Measurements from ENCODE around the gene GNG12.

The GNG12 gene

GRCh38 chr1:67855961-67856360 lies 22.7 kb upstream of the GNG12 start:
- H3K27ac Mint-ChIP-seq = no peak overlapping the region
- peaks cover 6% of the 10 kb centered on the region for H3K4me1 Mint-ChIP-seq
- no peak for TF ChIP-seq CTCF (IDR thresholded peaks at IDR 0.05)
- no peak for DNase-seq
- no peaks in the 10 kb centered on the region for H3K9me3 Mint-ChIP-seq
- no peak overlapping the region for H3K4me3 Mint-ChIP-seq
- peaks cover 8% of the 10 kb centered on the region for H3K27me3 Mint-ChIP-seq (ENCODE audit: low read depth, poor library complexity)
- no peaks in the 10 kb centered on the region for H3K36me3 Mint-ChIP-seq (ENCODE audit: low read depth)

- H3K4me1 Mint-ChIP-seq = peaks cover 1% of the 10 kb centered on the region
- H3K27ac Mint-ChIP-seq = peak overlapping the region; percentile 3
- H3K9me3 Mint-ChIP-seq = no peaks in the 10 kb centered on the region
- H3K36me3 Mint-ChIP-seq (ENCODE audit: low read depth) = no peaks in the 10 kb centered on the region
- peaks cover 8% of the 10 kb centered on the region for H3K27me3 Mint-ChIP-seq (ENCODE audit: low read depth, poor library complexity)
- TF ChIP-seq CTCF (IDR thresholded peaks at IDR 0.05) = no peak
- DNase-seq = no peak
- no peak overlapping the region for H3K4me3 Mint-ChIP-seq
These were observed 22.2 kb upstream of the GNG12 start for GRCh38 chr1:67855444-67855843.

- peak; percentile 74 for DNase-seq
- Mint-ChIP-seq H3K27ac (no peak overlapping the region), H3K36me3 (ENCODE audit: low read depth) (no peaks in the 10 kb centered on the region), H3K9me3 (no peaks in the 10 kb centered on the region), H3K27me3 (ENCODE audit: low read depth, poor library complexity) (peaks cover 8% of the 10 kb centered on the region), H3K4me1 (no peaks in the 10 kb centered on the region), H3K4me3 (no peak overlapping the region)
- peak; percentile 81 for TF ChIP-seq CTCF (IDR thresholded peaks at IDR 0.05)
These were observed 20.4 kb upstream of the GNG12 start for GRCh38 chr1:67853704-67854103.

- Mint-ChIP-seq H3K9me3 (no peaks in the 10 kb centered on the region), H3K27me3 (ENCODE audit: low read depth, poor library complexity) (peaks cover 8% of the 10 kb centered on the region), H3K36me3 (ENCODE audit: low read depth) (no peaks in the 10 kb centered on the region), H3K27ac (no peak overlapping the region), H3K4me3 (no peak overlapping the region), H3K4me1 (no peaks in the 10 kb centered on the region)
- no peak for TF ChIP-seq CTCF (IDR thresholded peaks at IDR 0.05)
- no peak for DNase-seq
These were observed 18.5 kb upstream of the GNG12 start for GRCh38 chr1:67851800-67852199.

DNA sequence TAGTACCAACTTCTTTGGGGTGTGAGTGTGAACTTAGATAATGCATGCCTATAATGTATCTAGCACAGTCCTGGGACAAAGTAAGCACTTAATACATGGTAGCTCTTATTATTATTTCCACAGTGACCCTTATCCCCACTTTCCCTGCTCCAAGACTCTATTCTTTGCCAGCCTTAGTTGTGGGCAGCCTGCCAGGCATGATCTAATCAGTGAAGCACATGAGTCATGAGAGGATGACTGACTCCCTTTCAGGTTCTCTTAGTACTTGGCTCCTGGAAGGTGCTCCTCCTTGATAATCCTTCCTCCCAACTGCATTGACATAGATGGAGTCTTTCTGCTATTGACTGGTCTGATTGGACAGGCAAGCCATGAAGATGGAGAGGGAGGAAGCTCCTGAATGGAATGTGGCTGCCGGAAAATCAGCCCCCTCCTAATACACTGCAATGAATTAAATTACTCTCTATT lies 17.4 kb upstream of the GNG12 start:
- Mint-ChIP-seq H3K4me1 (no peaks in the 10 kb centered on the region), H3K36me3 (ENCODE audit: low read depth) (no peaks in the 10 kb centered on the region), H3K9me3 (no peaks in the 10 kb centered on the region), H3K27me3 (ENCODE audit: low read depth, poor library complexity) (peaks cover 6% of the 10 kb centered on the region), H3K27ac (no peak overlapping the region), H3K4me3 (no peak overlapping the region)
- DNase-seq = no peak
- TF ChIP-seq CTCF (IDR thresholded peaks at IDR 0.05) = no peak

DNA sequence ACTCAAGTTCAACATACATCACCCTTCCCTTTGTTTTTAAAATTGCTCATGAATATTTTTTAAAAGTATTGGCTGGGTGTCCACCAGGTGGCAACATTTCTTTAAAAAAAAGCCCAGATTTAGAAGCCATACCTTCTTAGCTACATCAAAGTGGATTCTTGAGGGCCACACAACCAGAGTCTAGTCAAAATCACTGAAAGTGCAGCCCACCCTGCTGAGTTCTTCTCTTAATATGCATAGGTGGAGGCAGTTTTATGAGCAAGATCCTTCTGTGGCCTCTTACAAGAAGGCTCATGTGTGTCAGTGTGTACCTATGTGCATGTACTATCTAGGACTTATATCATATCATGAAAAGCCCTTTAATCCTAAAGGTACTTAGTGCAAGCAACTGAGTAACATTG lies 16.9 kb upstream of the GNG12 start:
- DNase-seq = no peak
- no peak overlapping the region for H3K27ac Mint-ChIP-seq

More for the DNA sequence above, 16.9 kb upstream of the GNG12 start:
- TF ChIP-seq CTCF (IDR thresholded peaks at IDR 0.05) = peak; percentile 48
- Mint-ChIP-seq H3K9me3 (no peaks in the 10 kb centered on the region), H3K4me1 (no peaks in the 10 kb centered on the region), H3K4me3 (no peak overlapping the region), H3K27me3 (ENCODE audit: low read depth, poor library complexity) (peaks cover 6% of the 10 kb centered on the region), H3K36me3 (ENCODE audit: low read depth) (no peaks in the 10 kb centered on the region)

All from nephron progenitor cell (in vitro differentiated cells).